Liver (tissue), 9 donors: ENCODE measurements around the gene WDR3. TPM values are rescaled to one million over a fixed set of nuclear protein-coding genes. Genes with fewer than 3 reads are reported as not detected.

Experiments used
- DNase-seq: peaks from one replicate; pipeline ENCODE4 v3.0.0-alpha.2; 2017; ENCODE audit warnings: low spot score
- H3K27ac ChIP-seq, 2 donors: one replicate each; pipeline ENCODE4 v1.7.0; 2013; ENCODE audit warnings: inconsistent platforms in 2 of 2, low read length in 2 of 2, control low read depth in 1 of 2, low read depth in 1 of 2, mild to moderate bottlenecking in 1 of 2
- H3K27me3 ChIP-seq, 4 donors: one replicate each; pipeline versions ENCODE4 v1.6.1 to v1.7.0; 2013; ENCODE audit warnings: low read length in 3 of 4, inconsistent platforms in 1 of 4, mild to moderate bottlenecking in 1 of 4, moderate library complexity in 1 of 4; ENCODE audit not compliant: control insufficient read depth in 4 of 4, insufficient read depth in 4 of 4
- H3K36me3 ChIP-seq, 4 donors: one replicate each; pipeline versions ENCODE4 v1.6.1 to v1.7.0; 2013; ENCODE audit warnings: low read length in 3 of 4, mild to moderate bottlenecking in 3 of 4, low read depth in 1 of 4, moderate library complexity in 1 of 4; ENCODE audit not compliant: control insufficient read depth in 4 of 4, insufficient read depth in 3 of 4
- H3K4me1 ChIP-seq, 4 donors: one replicate each; pipeline versions ENCODE4 v1.6.1 to v1.7.0; 2013; ENCODE audit warnings: low read length in 3 of 4, mild to moderate bottlenecking in 3 of 4, moderate library complexity in 1 of 4; ENCODE audit not compliant: control insufficient read depth in 4 of 4, insufficient read depth in 4 of 4
- H3K4me3 ChIP-seq, 3 donors: one replicate each; pipeline versions ENCODE4 v1.6.1 to v1.7.0; 2013; ENCODE audit warnings: low read length in 3 of 3, control low read depth in 1 of 3, low read depth in 1 of 3, mild to moderate bottlenecking in 1 of 3
- H3K9ac ChIP-seq, 2 donors: one replicate each; pipeline ENCODE4 v1.7.0; 2013; ENCODE audit warnings: low read length in 2 of 2, mild to moderate bottlenecking in 2 of 2, moderate library complexity in 2 of 2, control low read depth in 1 of 2, low read depth in 1 of 2
- H3K9me3 ChIP-seq, 4 donors: one replicate each; pipeline versions ENCODE4 v1.6.1 to v1.7.0; 2013; ENCODE audit warnings: low read length in 3 of 4; ENCODE audit not compliant: control insufficient read depth in 4 of 4
- ATF3 ChIP-seq: IDR thresholded peaks from 2 replicates; pipeline ENCODE4 v1.6.1; 2016; ENCODE audit warnings: antibody characterized with exemption
- CTCF ChIP-seq: fragments of 150-350 bp; IDR thresholded peaks from 2 replicates; pipeline ENCODE4 v1.5.1; 2017; ENCODE audit warnings: improper control_type of control experiment, low read depth, low read length; ENCODE audit not compliant: missing input control
- EGR1 ChIP-seq, 2 donors: IDR thresholded peaks; 2 replicates each; pipeline ENCODE4 v1.6.1; 2016 to 2018; ENCODE audit warnings: antibody characterized with exemption in 2 of 2, low read depth in 2 of 2
- FOXA1 ChIP-seq: IDR thresholded peaks from 2 replicates; pipeline ENCODE4 v1.6.1; 2016; ENCODE audit warnings: antibody characterized with exemption
- FOXA2 ChIP-seq: IDR thresholded peaks from 2 replicates; pipeline ENCODE4 v1.6.1; 2016; ENCODE audit warnings: antibody characterized with exemption
- GABPA ChIP-seq, 2 donors: IDR thresholded peaks in 1 of 2; conservative IDR thresholded peaks in 1 of 2; 2 replicates each; pipeline ENCODE4 v1.6.1; 2016; ENCODE audit warnings: antibody characterized with exemption in 2 of 2, mild to moderate bottlenecking in 1 of 2, moderate library complexity in 1 of 2
- HNF4A ChIP-seq, 2 donors: conservative IDR thresholded peaks; 2 replicates each; pipeline ENCODE4 v1.6.1; 2016; ENCODE audit warnings: antibody characterized with exemption in 2 of 2, mild to moderate bottlenecking in 2 of 2
- HNF4G ChIP-seq: IDR thresholded peaks from 2 replicates; pipeline ENCODE4 v1.6.1; 2016; ENCODE audit warnings: antibody characterized with exemption
- JUND ChIP-seq, 2 donors: IDR thresholded peaks; 2 replicates each; pipeline ENCODE4 v1.6.1; 2016; ENCODE audit warnings: antibody characterized with exemption in 2 of 2
- MAX ChIP-seq: IDR thresholded peaks from 2 replicates; pipeline ENCODE4 v1.6.1; 2016; ENCODE audit warnings: antibody characterized with exemption
- NR2F2 ChIP-seq: IDR thresholded peaks from 2 replicates; pipeline ENCODE4 v1.6.1; 2016; ENCODE audit warnings: antibody characterized with exemption
- RAD21 ChIP-seq, 2 donors: IDR thresholded peaks; 2 replicates each; pipeline ENCODE4 v1.6.1; 2016; ENCODE audit warnings: antibody characterized with exemption in 2 of 2, mild to moderate bottlenecking in 2 of 2
- REST ChIP-seq: IDR thresholded peaks from 2 replicates; pipeline ENCODE4 v1.6.1; 2016; ENCODE audit warnings: antibody characterized with exemption, mild to moderate bottlenecking
- RXRA ChIP-seq, 2 donors: IDR thresholded peaks; 2 replicates each; pipeline ENCODE4 v1.6.1; 2017 to 2018; ENCODE audit warnings: antibody characterized with exemption in 2 of 2, mild to moderate bottlenecking in 1 of 2
- SP1 ChIP-seq: IDR thresholded peaks from 2 replicates; pipeline ENCODE4 v1.6.1; 2018; ENCODE audit warnings: antibody characterized with exemption, mild to moderate bottlenecking
- TAF1 ChIP-seq: conservative IDR thresholded peaks from 2 replicates; pipeline ENCODE4 v1.6.1; 2016; ENCODE audit warnings: antibody characterized with exemption, mild to moderate bottlenecking
- YY1 ChIP-seq: IDR thresholded peaks from 2 replicates; pipeline ENCODE4 v1.6.1; 2016; ENCODE audit warnings: antibody characterized with exemption, mild to moderate bottlenecking
- ZBTB33 ChIP-seq: IDR thresholded peaks from 2 replicates; pipeline ENCODE4 v1.6.1; 2016; ENCODE audit warnings: antibody characterized with exemption
- WGBS: extraction: QIAGEN DNeasy Blood & Tissue Kit; methylation state at CpG from one replicate; pipeline ENCODE4 v1.1.7; 2013; 5-methylcytosine and 5-hydroxymethylcytosine counted together
- polyA plus RNA-seq, 2 donors: library from polyadenylated mRNA; stranded (reverse) in 1 of 2; unstranded in 1 of 2; fragments of 200-250 nt in 1 of 2; fragments of >200 nt in 1 of 2; fragmentation: Nextera tagmentation in 1 of 2; extraction: Ambion mirVana in 1 of 2; gene quantifications; one replicate each; pipeline versions ENCODE4 v1.2.1 to v1.2.3, GENCODE V29; 2013 to 2015
- total RNA-seq, 2 donors: library from RNA; depleted of rRNA; stranded (reverse); fragments of >200 nt; gene quantifications; one replicate each; pipeline ENCODE4 v1.2.3, GENCODE V29; 2014
- donor health status: healthy.
- donor health status: healthy.
- donor health status: healthy.
- donor health status: healthy.
- donor health status: healthy.

WDR3 gene
- total and polyA plus RNA-seq, 4 donors: 4.4 to 24.5 (median 11.5) TPM

- TF ChIP-seq FOXA2 (no peak), TAF1 (no peak), HNF4G (peak; percentile 43), EGR1 (IDR thresholded peaks at IDR 0.05; ENCODE audit: low read depth in 2 of 2) (no peak), SP1 (peak; percentile 79), ZBTB33 (no peak), NR2F2 (no peak), ATF3 (no peak), JUND (IDR thresholded peaks at IDR 0.05) (no peak), FOXA1 (no peak), REST (no peak), YY1 (peak; percentile 86), RAD21 (IDR thresholded peaks at IDR 0.05) (peak in 1 of 2 donors; percentile 18), CTCF (no peak), RXRA (IDR thresholded peaks at IDR 0.05) (peak in 1 of 2 donors; percentile 46), HNF4A (conservative IDR thresholded peaks at IDR 0.05) (peak; percentile 82 to 83), MAX (peak; percentile 25), GABPA (IDR thresholded peaks at IDR 0.05 in 1 of 2, conservative IDR thresholded peaks at IDR 0.05 in 1 of 2) (no peak)
- WGBS: 57% methylated on average over 2 of the region's 2 CpGs
- Histone ChIP-seq H3K4me1 (peaks cover 3 to 32% (median 21%) of the 10 kb centered on the region in 4 donors), H3K9me3 (no peaks in the 10 kb centered on the region), H3K27ac (no peak overlapping the region), H3K4me3 (no peak overlapping the region), H3K27me3 (no peaks in the 10 kb centered on the region), H3K9ac (no peak overlapping the region), H3K36me3 (peaks cover 9 to 28% (median 20%) of the 10 kb centered on the region in 4 donors)
- DNase-seq: no peak
Measured at GRCh38 chr1:117933769-117934168, 4.2 kb downstream of the WDR3 start.
